ENCODE data around the gene GRAMD4.

GRAMD4 gene

GRCh38 chr22:46721501-46722085 lies 101.4 kb downstream of the GRAMD4 start:
- peaks cover 59 to 98% (median 89%) of the 10 kb centered on the region in 11 experiments for H4K20me1 ChIP-seq
- 0 out of 22 replicates have a peak overlapping the region, but pooled peaks of 1 of the 11 experiments have one; percentile 28 for H3K27ac ChIP-seq

GRCh38 chr22:46723882-46724281 lies 103.7 kb downstream of the GRAMD4 start:
- H3K9me3 ChIP-seq (replicated peaks in 1 of 11) = no peaks in the 10 kb centered on the region

More at GRCh38 chr22:46721501-46722085, 101.4 kb downstream of the GRAMD4 start:
- H3K27me3 ChIP-seq = no peaks in the 10 kb centered on the region
- TF ChIP-seq Cebpa-rat (IDR thresholded peaks at IDR 0.05) = no peak
- no peak overlapping the region for H3K4me3 ChIP-seq
- no peaks in the 10 kb centered on the region for H3K9me3 ChIP-seq (replicated peaks in 1 of 11)
- peaks cover 78 to 100% (median 96%) of the 10 kb centered on the region in 11 experiments for H3K36me3 ChIP-seq
- H3K4me1 ChIP-seq = peaks cover 0 to 35% (median 17%) of the 10 kb centered on the region in 10 experiments; a peak in 12 of 20 replicates
- 0 out of 22 replicates have a peak overlapping the region, but pooled peaks of 1 of the 11 experiments have one; percentile 12 for H3K4me2 ChIP-seq
- H3K9ac ChIP-seq = no peak overlapping the region

GRCh38 chr22:46725096-46725495 lies 104.9 kb downstream of the GRAMD4 start:
- H3K9ac ChIP-seq = no peak overlapping the region
- peaks cover 94 to 100% (median 100%) of the 10 kb centered on the region in 11 experiments for H4K20me1 ChIP-seq
- no peaks in the 10 kb centered on the region for H3K27me3 ChIP-seq
- H3K4me2 ChIP-seq = no peak overlapping the region
- no peak overlapping the region for H3K4me3 ChIP-seq
- no peak overlapping the region for H3K27ac ChIP-seq
- no peak for TF ChIP-seq Cebpa-rat (IDR thresholded peaks at IDR 0.05)
- H3K36me3 ChIP-seq = peaks cover 55 to 94% (median 85%) of the 10 kb centered on the region in 11 experiments
- peaks cover under 1 to 69% (median 50%) of the 10 kb centered on the region in 10 experiments; a peak in 18 of 20 replicates for H3K4me1 ChIP-seq
- H3K9me3 ChIP-seq (replicated peaks in 1 of 11) = no peaks in the 10 kb centered on the region

More at GRCh38 chr22:46723882-46724281, 103.7 kb downstream of the GRAMD4 start:
- H4K20me1 ChIP-seq = peaks cover 82 to 100% (median 95%) of the 10 kb centered on the region in 11 experiments
- 0 out of 22 replicates have a peak overlapping the region, but pooled peaks of 1 of the 11 experiments have one; percentile 4 for H3K4me2 ChIP-seq
- H3K4me3 ChIP-seq = no peak overlapping the region
- TF ChIP-seq Cebpa-rat (IDR thresholded peaks at IDR 0.05) = no peak
- no peak overlapping the region for H3K27ac ChIP-seq
- peaks cover 0 to 57% (median 38%) of the 10 kb centered on the region in 10 experiments; a peak in 16 of 20 replicates for H3K4me1 ChIP-seq
- H3K36me3 ChIP-seq = peaks cover 65 to 98% (median 93%) of the 10 kb centered on the region in 11 experiments
- H3K9ac ChIP-seq = no peak overlapping the region
- no peaks in the 10 kb centered on the region for H3K27me3 ChIP-seq

- Histone ChIP-seq H3K4me3 (no peak overlapping the region), H3K9ac (no peak overlapping the region), H3K27ac (no peak overlapping the region; a peak in 1 of 22 replicates), H3K4me2 (peak overlapping the region in 3 of 11 experiments; percentile 26 to 98 (median 34); a peak in 4 of 22 replicates), H3K27me3 (no peaks in the 10 kb centered on the region), H3K9me3 (replicated peaks in 1 of 11) (no peaks in the 10 kb centered on the region), H3K36me3 (peaks cover 45 to 86% (median 73%) of the 10 kb centered on the region in 11 experiments), H4K20me1 (peaks cover 99 to 100% (median 100%) of the 10 kb centered on the region in 11 experiments), H3K4me1 (peaks cover 13 to 82% (median 63%) of the 10 kb centered on the region in 10 experiments)
- no peak for TF ChIP-seq Cebpa-rat (IDR thresholded peaks at IDR 0.05)
Observed at GRCh38 chr22:46726066-46726985, 106.1 kb downstream of the GRAMD4 start.

GRCh38 chr22:46726986-46727317 lies 106.8 kb downstream of the GRAMD4 start:
- H3K4me1 ChIP-seq = peaks cover 20 to 82% (median 68%) of the 10 kb centered on the region in 10 experiments
- peaks cover 99 to 100% (median 100%) of the 10 kb centered on the region in 11 experiments for H4K20me1 ChIP-seq
- H3K36me3 ChIP-seq = peaks cover 44 to 86% (median 67%) of the 10 kb centered on the region in 11 experiments
- no peaks in the 10 kb centered on the region for H3K9me3 ChIP-seq (replicated peaks in 1 of 11)
- H3K27me3 ChIP-seq = no peaks in the 10 kb centered on the region
- H3K9ac ChIP-seq = no peak overlapping the region
- TF ChIP-seq Cebpa-rat (IDR thresholded peaks at IDR 0.05) = no peak
- H3K4me3 ChIP-seq = no peak overlapping the region
- no peak overlapping the region for H3K27ac ChIP-seq
- peak overlapping the region in 6 of 11 experiments; percentile 24 to 100 (median 31); a peak in 7 of 22 replicates for H3K4me2 ChIP-seq

GRCh38 chr22:46727813-46728364 lies 107.7 kb downstream of the GRAMD4 start:
- peaks cover 98 to 100% (median 100%) of the 10 kb centered on the region in 11 experiments for H4K20me1 ChIP-seq
- H3K27ac ChIP-seq = peak overlapping the region in 4 of 11 experiments; percentile 9 to 59 (median 32); a peak in 4 of 22 replicates
- no peak for TF ChIP-seq Cebpa-rat (IDR thresholded peaks at IDR 0.05)
- no peaks in the 10 kb centered on the region for H3K9me3 ChIP-seq (replicated peaks in 1 of 11)
- H3K4me3 ChIP-seq = no peak overlapping the region
- H3K4me2 ChIP-seq = peak overlapping the region in 8 of 11 experiments; percentile 77 to 100 (median 98); a peak in 13 of 22 replicates
- H3K4me1 ChIP-seq = peaks cover 29 to 82% (median 70%) of the 10 kb centered on the region in 10 experiments
- H3K27me3 ChIP-seq = no peaks in the 10 kb centered on the region
- peaks cover 43 to 79% (median 59%) of the 10 kb centered on the region in 11 experiments for H3K36me3 ChIP-seq
- peak overlapping the region in 4 of 11 experiments; percentile 5 to 46 (median 42); a peak in 7 of 22 replicates for H3K9ac ChIP-seq

GRCh38 chr22:46728470-46728869 lies 108.3 kb downstream of the GRAMD4 start:
- no peak for TF ChIP-seq Cebpa-rat (IDR thresholded peaks at IDR 0.05)
- peak overlapping the region in 6 of 11 experiments; percentile 5 to 46 (median 28); a peak in 9 of 22 replicates for H3K9ac ChIP-seq
- no peaks in the 10 kb centered on the region for H3K9me3 ChIP-seq (replicated peaks in 1 of 11)
- peaks cover 43 to 73% (median 57%) of the 10 kb centered on the region in 11 experiments for H3K36me3 ChIP-seq
- H3K27ac ChIP-seq = peak overlapping the region in 5 of 11 experiments; percentile 9 to 59 (median 39); a peak in 6 of 22 replicates
- peaks cover 35 to 82% (median 73%) of the 10 kb centered on the region in 10 experiments for H3K4me1 ChIP-seq
- no peak overlapping the region for H3K4me3 ChIP-seq
- peak overlapping the region in 9 of 11 experiments; percentile 15 to 100 (median 98); a peak in 16 of 22 replicates for H3K4me2 ChIP-seq
- no peaks in the 10 kb centered on the region for H3K27me3 ChIP-seq
- peaks cover 94 to 100% (median 100%) of the 10 kb centered on the region in 11 experiments for H4K20me1 ChIP-seq

Data from BLaER1 treated with 17β-estradiol and CSF1 and Interleukin-3, amounts not matched to agents 10 nM and 100 nM (cell line).